RCC 7860 (cell line): ENCODE data around the gene RNASE2.
"Not testable (repeated sequence)": the region's sequence is repeated elsewhere in the genome, so short reads cannot be mapped to it uniquely, and the experiment has no call there.

ENCODE experiments used
- DNase-seq: peaks from one replicate; pipeline ENCODE4 v3.0.0-alpha.2; 2015; ENCODE audit warnings: low spot score
- FAIRE-seq: peaks from 2 replicates; lab custom pipeline; 2012; peaks lifted over from hg19 to GRCh38; lab: Jason Lieb, UNC

Gene RNASE2

GRCh38 chr14:20980906-20981305, 25.6 kb downstream of the RNASE2 start:
- FAIRE-seq (no peak), DNase-seq (no peak)

- FAIRE-seq (no peak), DNase-seq (no peak)
Measured at GRCh38 chr14:20982646-20983369, 27.5 kb downstream of the RNASE2 start.

- FAIRE-seq, DNase-seq: not testable (repeated sequence)
Measured at GRCh38 chr14:20985650-20986049, 30.4 kb downstream of the RNASE2 start.

- peak; percentile 72 for DNase-seq
- FAIRE-seq: peak; percentile 85
Measured at GRCh38 chr14:20986811-20987210, 31.5 kb downstream of the RNASE2 start.

GRCh38 chr14:20988717-20989470, 33.6 kb downstream of the RNASE2 start:
- FAIRE-seq (no peak), DNase-seq (no peak)

GRCh38 chr14:20989471-20989786, 34.1 kb downstream of the RNASE2 start:
- FAIRE-seq: no peak

GRCh38 chr14:20989787-20990600, 34.7 kb downstream of the RNASE2 start, which contains the start of gene METTL17:
METTL17 (plus strand) TSS chr14:20989980; CDS start chr14:20990003, 23 bp downstream.
- no peak for FAIRE-seq

More at GRCh38 chr14:20989471-20989786, 34.1 kb downstream of the RNASE2 start:
- DNase-seq: no peak

GRCh38 chr14:20996521-20996920, 41.2 kb downstream of the RNASE2 start:
- FAIRE-seq (no peak), DNase-seq (no peak)

More at GRCh38 chr14:20989787-20990600, 34.7 kb downstream of the RNASE2 start, which contains the start of gene METTL17:
- peak; percentile 82 for DNase-seq

GRCh38 chr14:20997115-20997514, 41.8 kb downstream of the RNASE2 start:
- FAIRE-seq (no peak), DNase-seq (no peak)

GRCh38 chr14:20997564-20997963, 42.3 kb downstream of the RNASE2 start:
- no peak for DNase-seq
- FAIRE-seq: no peak

GRCh38 chr14:20998139-20998538, 42.9 kb downstream of the RNASE2 start:
- DNase-seq (no peak), FAIRE-seq (no peak)

- peak; percentile 19 for DNase-seq
- no peak for FAIRE-seq
Measured at GRCh38 chr14:20998674-20999366, 43.5 kb downstream of the RNASE2 start, which contains the start of gene SLC39A2. SLC39A2 (plus strand) TSS chr14:20999293; CDS start chr14:20999447, 154 bp downstream.

GRCh38 chr14:20999591-20999990, 44.3 kb downstream of the RNASE2 start:
- FAIRE-seq: no peak

GRCh38 chr14:21001218-21001617, 45.9 kb downstream of the RNASE2 start:
- DNase-seq (no peak), FAIRE-seq (no peak)

More at GRCh38 chr14:20999591-20999990, 44.3 kb downstream of the RNASE2 start:
- no peak for DNase-seq

- DNase-seq: no peak
- no peak for FAIRE-seq
Measured at GRCh38 chr14:21003788-21004346, 48.6 kb downstream of the RNASE2 start.
